Muscle layer of duodenum (tissue), 2 donors: ENCODE results near the gene ANKRD39.
A peak's percentile ranks its signal among the peaks of the same experiment; 100 is the strongest.
"Not testable (repeated sequence)": the region's sequence is repeated elsewhere in the genome, so short reads cannot be mapped to it uniquely, and the experiment has no call there.

ENCODE experiments used
- H3K27ac ChIP-seq: one replicate; pipeline ENCODE4 v1.7.0; 2013; ENCODE audit warnings: mild to moderate bottlenecking, low read length
- H3K27me3 ChIP-seq: one replicate; pipeline ENCODE4 v1.7.0; 2013; ENCODE audit warnings: low read depth, mild to moderate bottlenecking, control low read depth, low read length
- H3K36me3 ChIP-seq, 2 donors: one replicate each; pipeline ENCODE4 v1.7.0; 2013; ENCODE audit warnings: low read length in 2 of 2, control low read depth in 1 of 2, mild to moderate bottlenecking in 1 of 2; ENCODE audit not compliant: insufficient read depth in 2 of 2, control insufficient read depth in 1 of 2
- H3K4me1 ChIP-seq, 2 donors: one replicate each; pipeline ENCODE4 v1.7.0; 2013; ENCODE audit warnings: low read length in 2 of 2, mild to moderate bottlenecking in 2 of 2, control low read depth in 1 of 2, moderate library complexity in 1 of 2; ENCODE audit not compliant: insufficient read depth in 2 of 2, control insufficient read depth in 1 of 2
- H3K4me3 ChIP-seq, 2 donors: one replicate each; pipeline ENCODE4 v1.7.0; 2013; ENCODE audit warnings: low read length in 2 of 2, low read depth in 1 of 2, mild to moderate bottlenecking in 1 of 2
- H3K9me3 ChIP-seq, 2 donors: one replicate each; pipeline ENCODE4 v1.7.0; 2013; ENCODE audit warnings: low read length in 2 of 2, control low read depth in 1 of 2, mild to moderate bottlenecking in 1 of 2; ENCODE audit not compliant: control insufficient read depth in 1 of 2
- donor health status: healthy.

Gene ANKRD39

DNA sequence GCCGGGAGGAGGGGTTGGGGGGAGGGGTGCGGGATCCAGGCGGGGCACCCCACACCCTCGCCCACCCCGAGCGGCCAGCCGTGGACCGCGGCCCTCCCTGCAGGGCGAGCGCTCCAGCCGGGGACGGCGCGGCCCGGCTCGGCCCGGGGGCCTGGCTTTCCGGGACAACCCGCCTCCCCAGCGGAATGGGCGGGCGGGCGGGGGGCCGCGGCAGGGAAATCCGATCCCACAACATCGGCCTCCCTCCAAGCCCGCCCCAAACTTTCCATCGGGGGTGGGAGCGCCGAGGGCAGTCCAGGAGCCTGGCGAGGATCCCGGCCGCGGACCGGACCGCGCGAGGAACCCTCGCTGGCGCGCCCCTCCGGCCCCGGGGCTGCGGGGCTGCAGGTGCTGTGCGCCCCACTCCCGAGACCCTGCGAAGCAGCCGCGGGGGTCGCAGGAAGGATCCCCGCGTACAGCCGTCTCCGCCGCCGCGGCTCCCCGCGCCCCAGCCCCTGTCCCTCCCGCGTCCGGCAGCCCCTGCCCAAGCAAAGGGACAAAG, 11.5 kb upstream of the ANKRD39 start:
- no peaks in the 10 kb centered on the region for H3K9me3 ChIP-seq
- H3K27ac ChIP-seq = peak overlapping the region; percentile 60
- no peaks in the 10 kb centered on the region for H3K27me3 ChIP-seq
- H3K4me3 ChIP-seq = peak overlapping the region; percentile 69 to 85
- H3K4me1 ChIP-seq = peaks cover 24 to 59% of the 10 kb centered on the region in 2 donors
- peaks cover 11 to 24% of the 10 kb centered on the region in 2 donors for H3K36me3 ChIP-seq

DNA sequence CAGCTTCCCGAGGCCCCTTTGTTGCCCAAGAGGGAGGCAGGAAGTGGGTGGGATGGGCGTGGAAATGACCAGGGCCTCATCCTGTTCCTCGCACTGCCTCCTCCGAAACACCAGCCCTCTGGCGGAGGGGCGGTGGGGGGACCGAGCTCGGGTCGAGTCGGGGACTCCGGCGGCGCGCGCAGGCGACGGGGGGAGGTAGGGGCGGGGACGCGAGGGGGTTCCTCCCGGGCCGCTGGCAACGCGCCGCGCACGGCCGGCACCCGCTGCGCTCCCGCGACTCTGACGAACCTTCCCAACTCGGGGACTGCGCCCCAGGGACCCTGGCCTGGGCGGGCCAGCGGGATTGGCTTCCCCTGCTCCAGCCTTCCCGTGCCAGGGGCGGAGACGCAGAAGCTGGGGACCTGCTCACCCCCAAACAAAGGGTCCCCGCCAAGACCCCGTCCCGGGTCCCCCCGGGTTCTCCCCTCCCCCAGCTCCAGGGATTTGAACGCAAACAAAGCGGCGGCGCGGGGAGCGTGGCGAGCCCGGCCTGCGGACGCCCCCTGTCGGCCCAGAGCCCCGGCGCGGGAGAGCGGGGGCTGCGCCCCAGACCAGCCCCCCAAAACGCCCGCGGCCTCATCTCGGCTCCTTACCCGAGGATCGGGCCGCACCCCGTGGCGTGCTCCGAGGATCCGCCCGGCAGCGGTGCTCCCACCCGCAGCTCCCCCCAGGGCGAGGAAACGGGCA, 10.9 kb upstream of the ANKRD39 start:
- H3K27ac ChIP-seq = peak overlapping the region; percentile 60
- peak overlapping the region; percentile 69 to 85 for H3K4me3 ChIP-seq
- no peaks in the 10 kb centered on the region for H3K9me3 ChIP-seq
- peaks cover 18 to 54% of the 10 kb centered on the region in 2 donors for H3K4me1 ChIP-seq
- no peaks in the 10 kb centered on the region for H3K27me3 ChIP-seq
- peaks cover 18 to 30% of the 10 kb centered on the region in 2 donors for H3K36me3 ChIP-seq

DNA sequence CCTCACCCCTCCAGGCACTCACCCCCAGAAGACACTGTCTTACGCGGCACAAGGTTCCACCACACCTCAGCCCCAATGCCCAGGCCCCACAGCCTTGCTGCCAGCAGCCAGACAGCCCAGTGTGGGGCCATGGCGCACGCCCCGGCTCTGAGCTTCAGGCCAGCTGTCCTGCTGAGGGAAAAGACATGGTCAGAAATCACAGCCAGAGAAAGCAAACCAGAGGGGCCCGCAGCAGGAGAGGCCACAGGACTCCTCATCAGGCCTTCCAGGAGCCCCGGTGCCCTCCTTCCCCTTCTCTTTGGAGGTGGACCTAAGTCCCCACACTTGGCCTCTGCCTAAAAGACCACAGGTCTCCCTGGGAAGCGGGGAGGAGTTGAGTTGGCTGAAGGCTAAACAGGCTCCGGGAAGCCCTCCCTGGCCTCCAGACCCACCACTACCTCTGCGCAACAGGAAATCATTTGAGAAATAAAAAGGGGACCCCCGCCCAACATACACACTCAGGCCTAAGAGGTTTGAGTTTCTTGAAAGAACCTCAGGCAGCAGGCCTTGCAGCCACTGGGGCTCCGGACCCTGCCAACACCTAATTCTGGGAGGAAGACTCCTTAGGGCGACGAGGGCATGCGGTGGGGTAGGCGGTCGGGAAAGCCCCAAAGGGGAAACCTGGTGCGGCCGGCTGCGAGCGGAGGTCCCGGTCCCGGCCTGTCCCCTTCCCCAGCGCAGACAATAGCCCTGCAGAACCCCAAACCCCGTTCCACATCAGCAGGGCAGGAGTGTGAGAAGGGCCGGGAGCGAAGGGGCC, 10.1 kb upstream of the ANKRD39 start:
- peaks cover 18 to 47% of the 10 kb centered on the region in 2 donors for H3K4me1 ChIP-seq
- peak overlapping the region; percentile 69 to 85 for H3K4me3 ChIP-seq
- H3K36me3 ChIP-seq = peaks cover 23 to 38% of the 10 kb centered on the region in 2 donors
- H3K9me3 ChIP-seq = no peaks in the 10 kb centered on the region
- no peaks in the 10 kb centered on the region for H3K27me3 ChIP-seq
- peak overlapping the region; percentile 51 for H3K27ac ChIP-seq

DNA sequence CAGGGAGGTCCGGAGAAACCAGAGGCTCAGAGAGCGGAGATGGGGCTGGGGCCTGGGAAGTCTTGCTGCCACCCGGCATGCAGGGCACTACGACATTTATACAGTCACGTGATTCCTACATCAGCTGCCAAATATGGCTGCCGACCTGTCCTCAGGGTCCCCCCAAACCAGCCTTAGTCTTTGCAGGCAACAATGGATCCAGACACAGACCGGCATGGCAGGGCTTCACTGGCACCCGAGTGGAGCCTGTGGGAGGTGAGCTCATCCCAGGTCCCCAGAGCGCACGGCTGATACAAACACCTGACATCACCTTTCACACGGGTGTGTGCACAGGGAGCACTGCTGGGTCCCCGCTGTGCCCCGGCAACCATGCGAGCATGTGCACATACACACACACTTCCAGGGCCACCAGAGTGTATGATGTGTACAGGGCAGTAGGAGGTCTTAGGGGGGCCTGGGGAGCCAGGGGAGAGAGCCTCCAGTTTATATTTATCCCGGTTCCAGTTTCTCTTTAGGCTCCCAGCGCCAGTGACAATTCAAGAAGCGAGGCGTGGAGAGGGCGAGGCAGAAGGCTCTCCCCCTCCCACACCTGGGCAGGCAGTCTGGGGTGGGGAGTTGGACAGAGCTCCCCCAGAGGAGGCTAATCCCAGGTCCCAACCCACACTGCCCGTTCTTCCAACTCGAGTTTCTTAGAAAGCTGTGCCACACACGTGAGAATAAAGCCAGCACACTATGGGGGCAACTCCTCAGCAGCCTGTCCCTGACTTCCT, 9.4 kb upstream of the ANKRD39 start:
- H3K36me3 ChIP-seq = peaks cover 24 to 41% of the 10 kb centered on the region in 2 donors

DNA sequence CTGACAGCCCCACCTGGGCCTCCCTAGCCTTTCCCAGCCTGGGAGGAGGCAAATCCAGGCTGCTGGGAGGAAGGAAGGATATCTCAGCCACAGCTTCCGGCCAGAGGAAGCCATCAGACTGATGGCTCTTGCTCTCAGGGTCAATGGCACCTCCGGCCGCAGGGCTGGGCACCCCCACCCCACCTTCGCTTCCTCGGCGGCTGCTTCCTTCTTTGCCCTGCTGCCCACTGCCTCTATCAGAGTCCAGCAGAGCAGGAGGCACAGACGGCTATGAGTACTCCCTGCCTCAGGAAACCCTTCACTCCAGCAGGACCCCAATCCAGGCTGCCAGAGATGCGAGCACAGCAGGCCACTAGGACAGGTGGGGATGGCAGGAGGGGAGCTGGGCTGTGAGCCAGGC, 8.8 kb upstream of the ANKRD39 start:
- H3K9me3 ChIP-seq = no peaks in the 10 kb centered on the region
- H3K36me3 ChIP-seq = peaks cover 30 to 47% of the 10 kb centered on the region in 2 donors
- no peaks in the 10 kb centered on the region for H3K27me3 ChIP-seq
- H3K4me1 ChIP-seq = peaks cover 18 to 44% of the 10 kb centered on the region in 2 donors
- H3K4me3 ChIP-seq = peak overlapping the region; percentile 69 to 85
- H3K27ac ChIP-seq = peak overlapping the region; percentile 23

More for the DNA sequence above, 9.4 kb upstream of the ANKRD39 start:
- Histone ChIP-seq H3K27ac (peak overlapping the region; percentile 51), H3K9me3 (no peaks in the 10 kb centered on the region), H3K4me3 (peak overlapping the region; percentile 69 to 85), H3K4me1 (peaks cover 18 to 44% of the 10 kb centered on the region in 2 donors), H3K27me3 (no peaks in the 10 kb centered on the region)

DNA sequence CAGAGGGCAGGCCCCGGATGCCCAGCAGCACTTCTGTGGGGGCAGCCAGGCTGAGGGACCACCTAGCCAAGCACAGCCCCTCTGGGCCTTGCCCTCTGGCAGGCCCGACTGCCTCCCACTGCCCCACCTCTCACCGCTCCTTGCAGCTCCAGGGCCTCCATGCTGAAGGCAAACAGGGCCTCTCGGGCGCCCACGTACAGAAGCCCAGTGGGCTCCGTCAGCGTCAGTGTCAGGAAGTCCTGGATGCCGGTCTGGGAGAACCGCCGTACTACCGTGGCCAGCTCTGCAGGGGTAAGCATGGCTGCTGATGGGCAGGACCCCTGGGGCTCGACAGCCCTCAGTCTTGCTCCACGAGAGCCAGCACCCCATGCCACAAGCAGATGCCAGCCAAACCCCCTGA, 8.3 kb upstream of the ANKRD39 start:
- Histone ChIP-seq H3K27me3 (no peaks in the 10 kb centered on the region), H3K36me3 (peaks cover 34 to 51% of the 10 kb centered on the region in 2 donors), H3K9me3 (no peaks in the 10 kb centered on the region), H3K4me1 (peaks cover 18 to 42% of the 10 kb centered on the region in 2 donors), H3K4me3 (peak overlapping the region in 1 of 2 donors; percentile 85), H3K27ac (peak overlapping the region; percentile 23)

DNA sequence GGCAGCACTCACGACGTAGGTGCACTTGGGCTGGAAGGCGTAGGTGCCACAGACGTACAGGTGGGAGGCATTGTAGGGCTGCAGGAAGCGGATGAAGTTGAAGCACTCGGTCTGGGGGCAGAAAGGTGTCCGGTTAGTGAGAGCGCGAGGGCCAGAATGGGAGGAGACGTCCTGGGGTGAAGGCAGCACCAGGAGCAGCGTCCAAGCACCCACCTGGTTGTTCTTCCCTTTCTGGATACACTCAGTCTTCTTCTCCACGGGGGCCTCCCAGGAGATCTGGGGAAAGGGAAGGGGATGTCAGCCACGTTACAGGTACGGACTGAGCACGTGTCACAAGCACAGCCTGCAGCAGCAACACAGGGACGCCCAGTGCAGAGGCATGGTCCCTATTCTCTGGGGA, 7.8 kb upstream of the ANKRD39 start:
- Histone ChIP-seq H3K4me3 (peak overlapping the region in 1 of 2 donors; percentile 85), H3K36me3 (peaks cover 35 to 56% of the 10 kb centered on the region in 2 donors)

DNA sequence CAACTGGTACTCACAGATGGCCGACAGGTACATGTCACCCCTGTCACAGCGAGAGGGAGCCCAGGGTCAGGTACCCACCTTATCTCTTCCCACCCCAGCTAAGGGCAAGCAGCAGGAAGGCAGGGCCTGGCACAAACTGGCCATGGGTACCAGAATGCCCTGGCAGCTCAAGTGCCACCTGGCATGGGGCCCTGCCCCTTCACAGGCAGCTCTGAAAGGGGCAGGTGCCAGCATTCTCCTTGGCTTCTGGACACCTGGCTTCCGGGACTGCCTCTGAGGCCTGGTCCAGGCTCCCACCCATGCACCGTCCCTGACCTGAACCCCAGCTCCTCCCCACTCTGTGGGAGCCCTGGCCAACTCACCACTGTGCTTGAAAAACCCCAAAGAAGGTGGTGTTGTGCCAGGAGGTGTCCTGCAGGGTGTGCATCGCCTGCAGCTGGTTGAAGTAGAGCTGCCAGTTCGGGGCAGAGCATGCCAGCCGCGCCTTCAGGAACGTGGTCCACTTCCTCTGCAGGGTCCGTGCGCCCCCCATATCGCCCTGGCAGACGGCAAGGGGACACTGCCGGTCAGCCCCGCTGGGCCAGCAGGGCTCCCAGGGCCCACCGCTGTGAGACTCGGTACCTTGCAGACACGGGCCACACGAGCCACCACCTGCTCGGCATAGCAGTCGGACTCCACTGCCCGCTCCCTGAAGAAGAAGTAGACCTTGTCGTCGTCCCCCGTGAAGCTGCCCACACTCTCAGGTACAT, 6.7 kb upstream of the ANKRD39 start:
- H3K4me1 ChIP-seq = peaks cover 13 to 49% of the 10 kb centered on the region in 2 donors
- no peak overlapping the region for H3K4me3 ChIP-seq
- no peaks in the 10 kb centered on the region for H3K9me3 ChIP-seq
- no peak overlapping the region for H3K27ac ChIP-seq
- peaks cover 35 to 58% of the 10 kb centered on the region in 2 donors for H3K36me3 ChIP-seq
- no peaks in the 10 kb centered on the region for H3K27me3 ChIP-seq

More for the DNA sequence above, 7.8 kb upstream of the ANKRD39 start:
- H3K27ac ChIP-seq = no peak overlapping the region
- H3K9me3 ChIP-seq = no peaks in the 10 kb centered on the region
- peaks cover 13 to 42% of the 10 kb centered on the region in 2 donors for H3K4me1 ChIP-seq
- H3K27me3 ChIP-seq = no peaks in the 10 kb centered on the region

DNA sequence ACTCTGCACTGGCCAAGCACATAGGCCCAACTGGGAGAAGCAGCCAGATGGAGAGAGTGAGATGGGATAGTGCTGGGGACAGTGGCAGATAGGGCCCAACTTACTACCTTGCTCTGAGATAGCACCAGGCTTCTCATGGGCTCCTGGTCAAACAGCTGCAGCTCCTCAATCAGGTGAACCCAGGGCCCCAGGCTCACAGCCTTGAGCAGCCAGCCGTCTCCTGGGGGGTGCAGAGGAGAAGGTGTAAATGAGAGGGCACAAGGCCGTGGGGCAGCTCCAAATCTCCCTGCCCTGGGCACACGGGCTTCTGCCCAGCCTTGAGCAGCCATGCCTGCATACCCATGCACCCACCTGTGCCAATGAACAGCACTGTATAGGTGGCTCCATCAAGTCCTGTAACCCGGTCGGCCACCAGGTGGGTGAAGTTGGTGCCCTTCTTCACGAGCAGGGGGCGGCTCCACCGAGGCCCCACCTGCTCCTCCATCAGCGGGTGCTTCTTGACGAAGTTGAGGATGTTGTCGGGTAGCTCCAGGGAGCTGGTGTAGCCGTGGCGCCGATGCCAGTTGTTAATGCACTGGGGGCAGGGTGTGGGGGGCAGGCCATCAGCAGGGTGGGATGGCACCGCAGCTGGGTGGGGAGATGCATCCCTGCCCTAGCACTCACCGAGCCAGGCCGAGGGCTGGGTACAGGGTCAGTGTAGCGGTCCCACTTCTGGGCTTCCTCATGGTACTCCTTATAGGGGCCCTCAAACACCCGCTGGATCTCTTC, 5.9 kb upstream of the ANKRD39 start:
- Histone ChIP-seq H3K27me3 (no peaks in the 10 kb centered on the region), H3K9me3 (no peaks in the 10 kb centered on the region), H3K4me1 (peaks cover 13 to 56% of the 10 kb centered on the region in 2 donors), H3K4me3 (no peak overlapping the region), H3K36me3 (peaks cover 35 to 58% of the 10 kb centered on the region in 2 donors), H3K27ac (no peak overlapping the region)

DNA sequence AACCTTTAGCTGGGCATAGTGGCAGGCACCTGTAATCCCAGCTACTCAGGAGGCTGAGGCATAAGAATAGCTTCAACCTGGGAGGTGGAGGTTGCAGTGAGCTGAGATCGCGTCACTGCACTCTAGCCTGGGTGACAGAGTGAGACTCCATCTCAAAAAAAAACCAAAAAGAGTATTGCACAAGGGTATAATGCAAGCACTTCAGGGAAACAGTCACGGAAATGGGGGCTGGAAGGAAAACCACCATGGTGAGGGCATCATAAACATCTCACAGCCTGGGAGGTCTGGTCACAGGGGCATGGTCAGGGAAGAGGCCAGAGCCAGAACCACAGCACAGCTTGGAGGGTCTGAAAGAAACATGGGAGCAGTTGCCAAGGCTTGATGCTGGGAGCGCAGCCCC, 5.2 kb upstream of the ANKRD39 start:
- Histone ChIP-seq H3K4me1 (peaks cover 13 to 53% of the 10 kb centered on the region in 2 donors), H3K36me3 (peaks cover 35 to 58% of the 10 kb centered on the region in 2 donors)
- H3K27ac ChIP-seq = not testable (repeated sequence)

More for the DNA sequence above, 5.2 kb upstream of the ANKRD39 start:
- H3K9me3 ChIP-seq, H3K4me3 ChIP-seq, H3K27me3 ChIP-seq: not testable (repeated sequence)
